SK-N-SH treated with all-trans-retinoic acid at 6 μM for 48 hours (cell line): ENCODE results near the gene YPEL5.

Experiments
- BACH2 ChIP-seq: fragments of 250-450 bp; sonication (Bioruptor Pico); IDR thresholded peaks from 2 replicates; pipeline ENCODE4 v1.9.0; 2021; ENCODE audit warnings: mild to moderate bottlenecking, borderline replicate concordance
- CREB5 ChIP-seq: fragments of 250-450 bp; sonication (Bioruptor Pico); IDR thresholded peaks from 2 replicates; pipeline ENCODE4 v1.5.1; 2020; ENCODE audit warnings: low read depth, mild to moderate bottlenecking, moderate library complexity
- ESRRG ChIP-seq: fragments of 250-450 bp; sonication (Bioruptor Pico); IDR thresholded peaks from 2 replicates; pipeline ENCODE4 v1.6.1; 2021; ENCODE audit warnings: mild to moderate bottlenecking
- ISL1 ChIP-seq: fragments of 250-450 bp; sonication (Bioruptor Pico); IDR thresholded peaks from 2 replicates; pipeline ENCODE4 v2.1.2; 2022; ENCODE audit warnings: mild to moderate bottlenecking, moderate library complexity
- OSR1 ChIP-seq: fragments of 250-450 bp; sonication (Bioruptor Pico); IDR thresholded peaks from 2 replicates; pipeline ENCODE4 v1.8.0; 2022; ENCODE audit warnings: moderate library complexity, mild to moderate bottlenecking, inconsistent platforms
- PATZ1 ChIP-seq: fragments of 250-450 bp; sonication (Bioruptor Pico); IDR thresholded peaks from 2 replicates; pipeline ENCODE4 v1.8.0; 2020; ENCODE audit warnings: mild to moderate bottlenecking, moderate library complexity, borderline replicate concordance
- RARB ChIP-seq: fragments of 250-450 bp; sonication (Bioruptor Pico); IDR thresholded peaks from 2 replicates; pipeline ENCODE4 v1.8.0; 2021; ENCODE audit warnings: mild to moderate bottlenecking, moderate library complexity
- TCF4 ChIP-seq: fragments of 250-450 bp; sonication (Bioruptor Pico); IDR thresholded peaks from 2 replicates; pipeline ENCODE4 v1.8.0; 2021; ENCODE audit warnings: mild to moderate bottlenecking, moderate library complexity, borderline replicate concordance
- TOX ChIP-seq: fragments of 250-450 bp; sonication (Bioruptor Pico); IDR thresholded peaks from 2 replicates; pipeline ENCODE4 v1.8.0; 2021; ENCODE audit warnings: mild to moderate bottlenecking, moderate library complexity, borderline replicate concordance
- ZFP3 ChIP-seq: fragments of 250-450 bp; sonication (Bioruptor Pico); IDR thresholded peaks from 2 replicates; pipeline ENCODE4 v1.5.0; 2020; ENCODE audit warnings: mild to moderate bottlenecking, moderate library complexity
- ZFP30 ChIP-seq: fragments of 450-650 bp; formaldehyde crosslinking; IDR thresholded peaks from 2 replicates; pipeline ENCODE4 v1.5.0; 2022; ENCODE audit warnings: mild to moderate bottlenecking, moderate library complexity
- ZNF8 ChIP-seq: fragments of 450-650 bp; formaldehyde crosslinking; IDR thresholded peaks from 2 replicates; pipeline ENCODE4 v1.5.0; 2020; ENCODE audit warnings: mild to moderate bottlenecking, moderate library complexity
- TF ChIP-seq, protein P1 (sequence below): fragments of 250-450 bp; sonication (Bioruptor Pico); IDR thresholded peaks from 2 replicates; pipeline ENCODE4 v1.5.1; 2021; ENCODE audit warnings: mild to moderate bottlenecking, moderate library complexity

DNA sequence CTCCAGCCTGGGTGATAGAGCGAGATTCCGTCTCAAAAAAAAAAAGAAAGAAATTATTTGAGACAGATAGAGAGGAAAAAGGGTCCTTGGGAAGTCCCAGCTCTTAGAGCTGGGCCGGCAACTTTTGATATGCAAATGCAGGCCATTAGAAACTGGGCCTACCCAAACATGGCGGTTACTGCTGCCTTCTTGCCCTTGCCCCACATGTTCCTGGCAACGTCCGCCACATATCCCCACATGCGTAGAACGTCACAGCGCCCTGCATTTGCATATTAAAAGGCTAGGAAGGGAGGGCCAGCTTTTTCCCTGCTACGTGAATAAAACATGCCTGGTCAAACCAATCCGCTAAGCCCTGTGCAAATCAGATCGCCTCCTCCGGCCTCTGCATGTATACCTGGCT, 43.8 kb downstream of the YPEL5 start:
- TF ChIP-seq BACH2 (CRISPR knock-in tag), result no peak
- no peak for TF ChIP-seq ISL1 (CRISPR knock-in tag)
- TF ChIP-seq ZFP30 (CRISPR knock-in tag), result no peak
- TF ChIP-seq ZFP3, result no peak
- TF ChIP-seq PATZ1 (CRISPR knock-in tag), result no peak
- no peak for TF ChIP-seq ZNF8 (CRISPR knock-in tag)
- TF ChIP-seq RARB (CRISPR knock-in tag), result no peak
- no peak for TF ChIP-seq CREB5
- no peak for TF ChIP-seq TCF4 (CRISPR knock-in tag)
- no peak for TF ChIP-seq ESRRG (CRISPR knock-in tag)
- no peak for TF ChIP-seq TOX (CRISPR knock-in tag)
- TF ChIP-seq, protein P1, sequence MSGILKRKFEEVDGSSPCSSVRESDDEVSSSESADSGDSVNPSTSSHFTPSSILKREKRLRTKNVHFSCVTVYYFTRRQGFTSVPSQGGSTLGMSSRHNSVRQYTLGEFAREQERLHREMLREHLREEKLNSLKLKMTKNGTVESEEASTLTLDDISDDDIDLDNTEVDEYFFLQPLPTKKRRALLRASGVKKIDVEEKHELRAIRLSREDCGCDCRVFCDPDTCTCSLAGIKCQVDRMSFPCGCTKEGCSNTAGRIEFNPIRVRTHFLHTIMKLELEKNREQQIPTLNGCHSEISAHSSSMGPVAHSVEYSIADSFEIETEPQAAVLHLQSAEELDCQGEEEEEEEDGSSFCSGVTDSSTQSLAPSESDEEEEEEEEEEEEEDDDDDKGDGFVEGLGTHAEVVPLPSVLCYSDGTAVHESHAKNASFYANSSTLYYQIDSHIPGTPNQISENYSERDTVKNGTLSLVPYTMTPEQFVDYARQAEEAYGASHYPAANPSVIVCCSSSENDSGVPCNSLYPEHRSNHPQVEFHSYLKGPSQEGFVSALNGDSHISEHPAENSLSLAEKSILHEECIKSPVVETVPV, result no peak
- no peak for TF ChIP-seq OSR1 (CRISPR knock-in tag)
